K562 (cell line): Measurements from ENCODE around the gene JUND. TPM values are rescaled to one million over a fixed set of nuclear protein-coding genes. Genes with fewer than 3 reads are reported as not detected.

Source experiments
- BHLHE40 ChIP-seq: IDR thresholded peaks from 2 replicates; pipeline ENCODE4 v1.6.1; 2011; ENCODE audit warnings: low read length, improper control_type of control experiment
- BRCA1 ChIP-seq, 2 experiments: fragments of 450-650 bp in 1 of 2; sonication (generic) in 1 of 2; formaldehyde crosslinking in 1 of 2; IDR thresholded peaks; 2 replicates each; pipeline versions ENCODE4 v1.5.0 to v1.6.1; 2017 to 2020; ENCODE audit warnings: mild to moderate bottlenecking in 1 of 2, missing genetic modification reagents in 1 of 2
- CXXC5 ChIP-seq: fragments of 250-450 bp; sonication (Bioruptor Pico); IDR thresholded peaks from 2 replicates; pipeline ENCODE4 v1.8.0; 2022; ENCODE audit warnings: inconsistent platforms, mild to moderate bottlenecking, moderate library complexity
- ELF1 ChIP-seq: fragments of 200-800 bp; sonication (Bioruptor generic); IDR thresholded peaks from 2 replicates; pipeline ENCODE4 v1.6.1; 2016; ENCODE audit warnings: missing genetic modification characterization, missing compliant biosample characterization
- HMGN3 ChIP-seq: IDR thresholded peaks from 2 replicates; pipeline ENCODE4 v1.6.1; 2011; ENCODE audit warnings: borderline replicate concordance, low read depth, mild to moderate bottlenecking, mixed read lengths, low read length; ENCODE audit not compliant: insufficient read length; ENCODE audit errors: extremely low read depth
- KAT8 ChIP-seq: fragments of 450-650 bp; IDR thresholded peaks from 2 replicates; pipeline ENCODE4 v1.6.1; 2016; ENCODE audit warnings: low read depth, mild to moderate bottlenecking
- KLF1 ChIP-seq: fragments of 450-650 bp; IDR thresholded peaks from 2 replicates; pipeline ENCODE4 v1.6.1; 2016; ENCODE audit warnings: missing genetic modification characterization, missing compliant biosample characterization
- NCOA1 ChIP-seq: fragments of 450-650 bp; IDR thresholded peaks from 2 replicates; pipeline ENCODE4 v1.6.1; 2016; ENCODE audit warnings: low read depth
- NEUROD1 ChIP-seq: fragments of 150-350 bp; IDR thresholded peaks from 2 replicates; pipeline ENCODE4 v1.6.1; 2014; ENCODE audit warnings: borderline replicate concordance, low read length, low read depth; ENCODE audit not compliant: partially characterized antibody
- OTX1 ChIP-seq: fragments of 450-650 bp; formaldehyde crosslinking; IDR thresholded peaks from 2 replicates; pipeline ENCODE4 v1.4.0; 2022; ENCODE audit warnings: mild to moderate bottlenecking
- POLR2G ChIP-seq: fragments of 200-400 bp; formaldehyde crosslinking; IDR thresholded peaks from 2 replicates; pipeline ENCODE4 v1.6.1; 2017; ENCODE audit warnings: low read depth, mild to moderate bottlenecking, antibody characterized with exemption, low read length, moderate library complexity
- PRDM10 ChIP-seq: fragments of 450-650 bp; IDR thresholded peaks from 2 replicates; pipeline ENCODE4 v1.6.1; 2018; ENCODE audit not compliant: partially characterized antibody
- SREBF1 ChIP-seq: fragments of 150-350 bp; IDR thresholded peaks from 2 replicates; pipeline ENCODE4 v1.6.1; 2014; ENCODE audit warnings: antibody characterized with exemption, low read depth, low read length, borderline replicate concordance
- ZBTB1 ChIP-seq: sonication (generic); formaldehyde crosslinking; IDR thresholded peaks from 2 replicates; pipeline ENCODE4 v1.8.1; 2023; ENCODE audit warnings: missing genetic modification reagents, low read depth, mild to moderate bottlenecking, borderline replicate concordance
- ZKSCAN8 ChIP-seq: fragments of 200-800 bp; sonication (Bioruptor generic); IDR thresholded peaks from 2 replicates; pipeline ENCODE4 v1.6.1; 2016; ENCODE audit warnings: missing genetic modification characterization, missing compliant biosample characterization
- ZNF143 ChIP-seq: sonication (generic); formaldehyde crosslinking; IDR thresholded peaks from 2 replicates; pipeline ENCODE4 v1.9.0; 2022; ENCODE audit warnings: mild to moderate bottlenecking, missing genetic modification reagents
- ZNF239 ChIP-seq: fragments of 250-450 bp; sonication (Bioruptor Pico); IDR thresholded peaks from 2 replicates; pipeline ENCODE4 v1.4.0; 2020; ENCODE audit warnings: mild to moderate bottlenecking
- ZNF436 ChIP-seq: fragments of 250-450, 450-650 bp; sonication (Bioruptor Pico); formaldehyde crosslinking; IDR thresholded peaks from 2 replicates; pipeline ENCODE4 v1.7.0; 2020; ENCODE audit warnings: mild to moderate bottlenecking
- ZNF609 ChIP-seq: sonication (generic); formaldehyde crosslinking; IDR thresholded peaks from 2 replicates; pipeline ENCODE4 v1.8.1; 2023; ENCODE audit warnings: missing genetic modification reagents, mild to moderate bottlenecking, borderline replicate concordance
- ZNF695 ChIP-seq: fragments of 450-650 bp; formaldehyde crosslinking; IDR thresholded peaks from 2 replicates; pipeline ENCODE4 v1.4.0; 2020; ENCODE audit warnings: mild to moderate bottlenecking, moderate library complexity
- polyA plus RNA-seq, 8 experiments: library from polyadenylated mRNA; depleted of rRNA in 4 of 8; stranded (reverse) in 5 of 8; unstranded in 3 of 8; fragments of >200 nt; fragmentation: Nextera tagmentation in 2 of 8; fragmentation: Illumina TruSeq in 1 of 8; extraction: Ambion mirVana in 2 of 8; extraction: Trizol in 1 of 8; gene quantifications; 2 replicates each; pipeline versions ENCODE4 v1.2.1 to v1.2.3, GENCODE V29; 2011 to 2014; ENCODE audit warnings: inconsistent platforms in 1 of 8, missing spikeins in 1 of 8
- total RNA-seq, 7 experiments: library from RNA; depleted of rRNA in 6 of 7; stranded (reverse); fragments of >200 nt in 6 of 7; fragmentation: Illumina TruSeq in 2 of 7; extraction: Trizol in 2 of 7; gene quantifications; 2 replicates each; pipeline versions ENCODE4 v1.2.1 to v1.2.3, GENCODE V29; 2011 to 2021; ENCODE audit warnings: low replicate concordance in 1 of 7

Gene JUND
- total and polyA plus RNA-seq, 9 of the 15 experiments (the other 6 are each of a cell fraction or from before 2014, with no cell fraction given) = 6.4 to 286 (median 42.3) TPM

GRCh38 chr19:18292810-18293641, 11.6 kb upstream of the JUND start (continued):
- peak; percentile 39 for TF ChIP-seq PRDM10
- TF ChIP-seq ELF1 (tag) = peak; percentile 66; the same call in 1 of the 2 replicates
- peak; percentile 97 for TF ChIP-seq ZNF436 (CRISPR knock-in tag)
- TF ChIP-seq ZNF695 = no peak
- TF ChIP-seq HMGN3 = no peak
- peak; percentile 81 for TF ChIP-seq CXXC5 (CRISPR knock-in tag)
- TF ChIP-seq ZNF609 (CRISPR knock-in tag) = no peak
- 0 out of 2 replicates have a peak, but pooled peaks have one; percentile 44 for TF ChIP-seq NCOA1
- TF ChIP-seq NEUROD1 = no peak
- no peak for TF ChIP-seq ZNF143 (CRISPR knock-in tag)
- peak; percentile 23; the same call in 1 of the 2 replicates for TF ChIP-seq BHLHE40
- no peak for TF ChIP-seq BRCA1 (IDR thresholded peaks at IDR 0.05)
- TF ChIP-seq BRCA1 (CRISPR knock-in tag; IDR thresholded peaks at IDR 0.05) = no peak
- TF ChIP-seq POLR2G = peak; percentile 63
- no peak for TF ChIP-seq KLF1
- TF ChIP-seq KAT8 = no peak
- TF ChIP-seq SREBF1 = no peak
- 0 out of 2 replicates have a peak, but pooled peaks have one; percentile 17 for TF ChIP-seq ZBTB1 (CRISPR knock-in tag)
- no peak for TF ChIP-seq ZKSCAN8 (CRISPR knock-in tag)
- TF ChIP-seq ZNF239 = no peak
- TF ChIP-seq OTX1 (CRISPR knock-in tag) = peak; percentile 48; the same call in 1 of the 2 replicates
